ENCODE results near the gene SORCS3.

Gene SORCS3

GRCh38 chr10:105139363-105139896, 498.3 kb downstream of the SORCS3 start:
- DNase-seq: no peak

- DNase-seq: no peak
Measured at GRCh38 chr10:105140600-105140999, 499.5 kb downstream of the SORCS3 start.

- no peak for DNase-seq
Measured at GRCh38 chr10:105145711-105146110, 504.6 kb downstream of the SORCS3 start.

GRCh38 chr10:105146436-105146835, 505.3 kb downstream of the SORCS3 start:
- no peak for DNase-seq

GRCh38 chr10:105148456-105148855, 507.4 kb downstream of the SORCS3 start:
- DNase-seq: no peak

- DNase-seq: no peak
Measured at GRCh38 chr10:105148921-105149320, 507.8 kb downstream of the SORCS3 start.

- no peak for DNase-seq
Measured at GRCh38 chr10:105149371-105149891, 508.3 kb downstream of the SORCS3 start.

- DNase-seq: no peak
Measured at GRCh38 chr10:105150259-105150880, 509.3 kb downstream of the SORCS3 start.

- no peak for DNase-seq
Measured at GRCh38 chr10:105154736-105155135, 513.6 kb downstream of the SORCS3 start.

GRCh38 chr10:105159268-105159667, 518.2 kb downstream of the SORCS3 start:
- no peak for DNase-seq

- DNase-seq: no peak
Measured at GRCh38 chr10:105161149-105161548, 520.1 kb downstream of the SORCS3 start.

- no peak for DNase-seq
Measured at GRCh38 chr10:105161767-105162166, 520.7 kb downstream of the SORCS3 start.

- no peak for DNase-seq
Measured at GRCh38 chr10:105170521-105170920, 529.4 kb downstream of the SORCS3 start.

- no peak for DNase-seq
Measured at GRCh38 chr10:105171945-105172344, 530.9 kb downstream of the SORCS3 start.

- DNase-seq: no peak
Measured at GRCh38 chr10:105181626-105182025, 540.5 kb downstream of the SORCS3 start.

- DNase-seq: no peak
Measured at GRCh38 chr10:105183536-105183935, 542.4 kb downstream of the SORCS3 start.

- no peak for DNase-seq
Measured at GRCh38 chr10:105185161-105185560, 544.1 kb downstream of the SORCS3 start.

- DNase-seq: no peak
Measured at GRCh38 chr10:105187243-105187642, 546.2 kb downstream of the SORCS3 start.

- no peak for DNase-seq
Measured at GRCh38 chr10:105188737-105189462, 547.8 kb downstream of the SORCS3 start.

GRCh38 chr10:105189463-105189800, 548.3 kb downstream of the SORCS3 start:
- DNase-seq: no peak

GRCh38 chr10:105192146-105192545, 551.1 kb downstream of the SORCS3 start:
- no peak for DNase-seq

- no peak for DNase-seq
Measured at GRCh38 chr10:105192861-105193260, 551.8 kb downstream of the SORCS3 start.

- no peak for DNase-seq
Measured at GRCh38 chr10:105195831-105196230, 554.7 kb downstream of the SORCS3 start.
